ENCODE results near the gene PLEKHM2.

Gene PLEKHM2

GRCh38 chr1:15660151-15660550, 24.0 kb upstream of the PLEKHM2 start:
- DNase-seq (ENCODE audit: low read depth in 1 of 2, low spot score in 1 of 2) = no peak
- TF ChIP-seq JUND (IDR thresholded peaks at IDR 0.05; ENCODE audit: low read depth) = no peak
- in situ Hi-C loops (cut with HindIII; ENCODE audit: low pct_unique_long_range_greater_than_20kb, low sequenced_read_pairs) = no loop called here

- TF ChIP-seq JUND (IDR thresholded peaks at IDR 0.05; ENCODE audit: low read depth) = no peak
- DNase-seq (ENCODE audit: low read depth in 1 of 2, low spot score in 1 of 2) = no peak
- in situ Hi-C loops (cut with HindIII; ENCODE audit: low pct_unique_long_range_greater_than_20kb, low sequenced_read_pairs) = no loop called here
These were observed 21.6 kb upstream of the PLEKHM2 start for GRCh38 chr1:15662477-15662876.

- DNase-seq (ENCODE audit: low read depth in 1 of 2, low spot score in 1 of 2) = no peak
- TF ChIP-seq JUND (IDR thresholded peaks at IDR 0.05; ENCODE audit: low read depth) = no peak
- in situ Hi-C loops (cut with HindIII; ENCODE audit: low pct_unique_long_range_greater_than_20kb, low sequenced_read_pairs) = no loop called here
These were observed 20.2 kb upstream of the PLEKHM2 start for GRCh38 chr1:15663925-15664324.

GRCh38 chr1:15667362-15667761, 16.8 kb upstream of the PLEKHM2 start:
- no peak for TF ChIP-seq JUND (IDR thresholded peaks at IDR 0.05; ENCODE audit: low read depth)
- in situ Hi-C loops (cut with HindIII; ENCODE audit: low pct_unique_long_range_greater_than_20kb, low sequenced_read_pairs) = no loop called here
- no peak for DNase-seq (ENCODE audit: low read depth in 1 of 2, low spot score in 1 of 2)

GRCh38 chr1:15668089-15668754, 15.9 kb upstream of the PLEKHM2 start:
- in situ Hi-C loops (cut with HindIII; ENCODE audit: low pct_unique_long_range_greater_than_20kb, low sequenced_read_pairs) = no loop called here
- TF ChIP-seq JUND (IDR thresholded peaks at IDR 0.05; ENCODE audit: low read depth) = no peak
- no peak for DNase-seq (ENCODE audit: low read depth in 1 of 2, low spot score in 1 of 2)

- in situ Hi-C loops (cut with HindIII; ENCODE audit: low pct_unique_long_range_greater_than_20kb, low sequenced_read_pairs) = no loop called here
- no peak for TF ChIP-seq JUND (IDR thresholded peaks at IDR 0.05; ENCODE audit: low read depth)
- DNase-seq (ENCODE audit: low read depth in 1 of 2, low spot score in 1 of 2) = no peak
These were observed 15.0 kb upstream of the PLEKHM2 start for GRCh38 chr1:15669074-15669473.

- TF ChIP-seq JUND (IDR thresholded peaks at IDR 0.05; ENCODE audit: low read depth) = no peak
- in situ Hi-C loops (cut with HindIII; ENCODE audit: low pct_unique_long_range_greater_than_20kb, low sequenced_read_pairs) = no loop called here
- DNase-seq (ENCODE audit: low read depth in 1 of 2, low spot score in 1 of 2) = no peak
These were observed 14.3 kb upstream of the PLEKHM2 start for GRCh38 chr1:15669864-15670263.

- no peak for TF ChIP-seq JUND (IDR thresholded peaks at IDR 0.05; ENCODE audit: low read depth)
- in situ Hi-C loops (cut with HindIII; ENCODE audit: low pct_unique_long_range_greater_than_20kb, low sequenced_read_pairs) = no loop called here
- no peak for DNase-seq (ENCODE audit: low read depth in 1 of 2, low spot score in 1 of 2)
These were observed 12.7 kb upstream of the PLEKHM2 start for GRCh38 chr1:15671430-15671829.

- in situ Hi-C loops (cut with HindIII; ENCODE audit: low pct_unique_long_range_greater_than_20kb, low sequenced_read_pairs) = no loop called here
- no peak for DNase-seq (ENCODE audit: low read depth in 1 of 2, low spot score in 1 of 2)
- TF ChIP-seq JUND (IDR thresholded peaks at IDR 0.05; ENCODE audit: low read depth) = no peak
These were observed 9.5 kb upstream of the PLEKHM2 start for GRCh38 chr1:15674386-15675159.

GRCh38 chr1:15676010-15676409, 8.1 kb upstream of the PLEKHM2 start:
- no peak for DNase-seq (ENCODE audit: low read depth in 1 of 2, low spot score in 1 of 2)
- in situ Hi-C loops (cut with HindIII; ENCODE audit: low pct_unique_long_range_greater_than_20kb, low sequenced_read_pairs) = no loop called here
- TF ChIP-seq JUND (IDR thresholded peaks at IDR 0.05; ENCODE audit: low read depth) = no peak

GRCh38 chr1:15676688-15677661, 7.1 kb upstream of the PLEKHM2 start:
- TF ChIP-seq JUND (IDR thresholded peaks at IDR 0.05; ENCODE audit: low read depth) = no peak
- DNase-seq (ENCODE audit: low read depth in 1 of 2, low spot score in 1 of 2) = no peak
- in situ Hi-C loops (cut with HindIII; ENCODE audit: low pct_unique_long_range_greater_than_20kb, low sequenced_read_pairs) = no loop called here

- peak in 1 of 2 experiments; percentile 28 for DNase-seq (ENCODE audit: low read depth in 1 of 2, low spot score in 1 of 2)
- in situ Hi-C loops (cut with HindIII; ENCODE audit: low pct_unique_long_range_greater_than_20kb, low sequenced_read_pairs) = no loop called here
- no peak for TF ChIP-seq JUND (IDR thresholded peaks at IDR 0.05; ENCODE audit: low read depth)
These were observed 5.5 kb upstream of the PLEKHM2 start for GRCh38 chr1:15678578-15678977.

Data from T47D (cell line).